ENCODE data around the gene NFKBIE.

NFKBIE gene

DNA sequence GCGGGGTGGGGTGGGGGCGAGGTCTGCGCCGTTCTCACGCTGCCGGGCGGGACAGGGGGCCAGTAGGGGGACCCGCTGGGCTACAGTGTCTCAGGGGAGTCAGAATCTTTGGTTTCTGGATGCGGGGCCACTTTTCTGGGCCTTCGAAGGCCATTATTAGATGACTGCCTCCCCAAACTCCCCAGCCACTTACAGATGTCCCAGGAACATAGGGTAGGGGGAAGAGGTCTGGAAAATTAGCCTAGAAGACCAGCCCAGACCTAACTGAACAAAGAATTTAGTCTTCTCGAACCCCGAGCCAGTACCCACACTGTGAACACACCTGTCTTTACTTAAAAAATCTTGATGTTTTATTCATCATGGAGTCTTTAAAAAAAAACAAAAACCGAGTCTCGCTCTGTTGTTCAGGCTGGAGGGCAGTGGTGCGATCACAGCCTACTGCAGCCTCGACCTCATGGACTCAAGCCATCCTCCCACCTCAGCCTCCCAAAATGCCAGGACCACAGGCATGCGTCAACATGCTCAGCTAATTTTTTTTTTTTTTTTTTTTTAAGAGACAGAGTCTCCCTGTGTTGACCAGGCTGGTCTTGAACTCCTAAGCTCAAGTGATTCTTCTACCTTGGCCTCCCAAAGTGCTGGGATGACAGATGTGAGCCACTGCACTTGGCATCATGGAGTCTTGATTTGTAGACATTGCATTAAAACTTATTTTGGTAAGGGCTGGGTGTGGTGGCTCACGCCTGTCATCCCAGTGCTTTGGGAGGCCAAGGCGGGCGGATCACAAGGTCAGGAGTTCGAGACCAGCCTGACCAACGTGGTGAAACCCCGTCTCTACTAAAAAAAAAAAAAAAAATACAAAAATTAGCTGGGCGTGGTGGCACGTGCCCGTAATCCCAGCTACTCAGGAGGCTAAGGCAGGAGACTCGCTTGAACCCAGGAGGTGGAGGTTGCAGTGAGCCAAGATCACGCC lies 45.3 kb downstream of the NFKBIE start:
- Histone ChIP-seq H3K4me1 (ENCODE audit: insufficient read depth, low read length, poor library complexity, severe bottlenecking) (peaks cover 51% of the 10 kb centered on the region), H3K9ac (ENCODE audit: low read depth, low read length, poor library complexity, severe bottlenecking) (peak overlapping the region; percentile 56), H3K4me2 (ENCODE audit: low read depth, low read length, poor library complexity, severe bottlenecking) (peak overlapping the region; percentile 51), H3K79me2 (ENCODE audit: insufficient read depth, low read length) (peaks cover 11% of the 10 kb centered on the region), H3K4me3 (ENCODE audit: low read length, poor library complexity, severe bottlenecking) (peak overlapping the region; percentile 57), H3K9me3 (ENCODE audit: insufficient read depth, low read depth, low read length) (no peaks in the 10 kb centered on the region), H3K9me2 (replicated peaks; ENCODE audit: low read depth, low read length) (no peaks in the 10 kb centered on the region), H3K36me3 (ENCODE audit: insufficient read depth, low read length) (no peaks in the 10 kb centered on the region), H4K20me1 (ENCODE audit: insufficient read depth, low read length, poor library complexity, severe bottlenecking) (no peaks in the 10 kb centered on the region), H3F3A (ENCODE audit: low read depth) (peaks cover 6% of the 10 kb centered on the region; the same call in 1 of the 2 replicates), H2AFZ (ENCODE audit: low read length) (no peak overlapping the region), H3K27me3 (ENCODE audit: insufficient read depth, low read length, poor library complexity, severe bottlenecking) (no peaks in the 10 kb centered on the region)
- no peak for TF ChIP-seq EZH2phosphoT487 (IDR thresholded peaks at IDR 0.05; ENCODE audit: borderline replicate concordance)
- TF ChIP-seq, protein P1, sequence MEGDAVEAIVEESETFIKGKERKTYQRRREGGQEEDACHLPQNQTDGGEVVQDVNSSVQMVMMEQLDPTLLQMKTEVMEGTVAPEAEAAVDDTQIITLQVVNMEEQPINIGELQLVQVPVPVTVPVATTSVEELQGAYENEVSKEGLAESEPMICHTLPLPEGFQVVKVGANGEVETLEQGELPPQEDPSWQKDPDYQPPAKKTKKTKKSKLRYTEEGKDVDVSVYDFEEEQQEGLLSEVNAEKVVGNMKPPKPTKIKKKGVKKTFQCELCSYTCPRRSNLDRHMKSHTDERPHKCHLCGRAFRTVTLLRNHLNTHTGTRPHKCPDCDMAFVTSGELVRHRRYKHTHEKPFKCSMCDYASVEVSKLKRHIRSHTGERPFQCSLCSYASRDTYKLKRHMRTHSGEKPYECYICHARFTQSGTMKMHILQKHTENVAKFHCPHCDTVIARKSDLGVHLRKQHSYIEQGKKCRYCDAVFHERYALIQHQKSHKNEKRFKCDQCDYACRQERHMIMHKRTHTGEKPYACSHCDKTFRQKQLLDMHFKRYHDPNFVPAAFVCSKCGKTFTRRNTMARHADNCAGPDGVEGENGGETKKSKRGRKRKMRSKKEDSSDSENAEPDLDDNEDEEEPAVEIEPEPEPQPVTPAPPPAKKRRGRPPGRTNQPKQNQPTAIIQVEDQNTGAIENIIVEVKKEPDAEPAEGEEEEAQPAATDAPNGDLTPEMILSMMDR (conservative IDR thresholded peaks at IDR 0.05; ENCODE audit: low read length): no peak

DNA sequence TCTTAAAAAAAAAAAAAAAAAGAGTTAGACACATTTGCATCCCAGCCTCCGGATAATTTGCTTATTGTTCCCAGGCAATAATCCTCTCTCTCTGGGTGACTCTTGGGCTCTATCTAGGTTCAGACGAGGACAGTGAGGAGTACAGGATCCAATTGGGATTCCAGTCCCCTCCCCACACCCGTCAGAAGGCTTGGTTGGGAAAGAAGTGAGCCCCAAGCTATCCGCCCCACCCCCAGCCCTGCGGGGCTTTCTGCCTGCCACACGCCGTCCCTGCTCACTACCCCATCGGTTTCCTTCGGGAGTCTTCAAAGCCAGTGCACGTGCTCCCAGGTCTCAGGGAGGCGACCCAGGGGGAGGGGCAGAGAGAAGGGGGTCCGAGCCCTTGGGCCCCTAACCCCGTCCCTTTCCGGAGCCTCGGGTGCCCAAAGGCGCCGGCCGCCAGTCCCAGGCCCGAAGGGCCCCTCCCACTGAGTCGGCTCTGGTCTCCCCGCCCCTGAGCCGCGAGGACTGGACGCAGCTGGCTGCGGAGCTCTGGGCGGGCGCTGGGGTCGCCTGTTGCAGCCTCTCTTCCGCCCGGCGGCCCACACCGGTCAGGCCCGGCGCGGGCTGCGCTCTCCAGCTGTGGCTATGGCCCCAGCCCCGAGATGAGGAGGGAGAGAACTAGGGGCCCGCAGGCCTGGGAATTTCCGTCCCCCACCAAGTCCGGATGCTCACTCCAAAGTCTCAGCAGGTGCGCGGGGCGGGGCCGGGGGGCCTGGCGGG lies 46.1 kb downstream of the NFKBIE start:
- H3F3A ChIP-seq (ENCODE audit: low read depth): peaks cover 6% of the 10 kb centered on the region; the same call in 1 of the 2 replicates
- no peaks in the 10 kb centered on the region for H3K9me3 ChIP-seq (ENCODE audit: insufficient read depth, low read depth, low read length)
- TF ChIP-seq, protein P1 (conservative IDR thresholded peaks at IDR 0.05; ENCODE audit: low read length): no peak
- TF ChIP-seq EZH2phosphoT487 (IDR thresholded peaks at IDR 0.05; ENCODE audit: borderline replicate concordance): no peak
- H3K9ac ChIP-seq (ENCODE audit: low read depth, low read length, poor library complexity, severe bottlenecking): peak overlapping the region; percentile 69
- H3K9me2 ChIP-seq (replicated peaks; ENCODE audit: low read depth, low read length): no peaks in the 10 kb centered on the region
- no peaks in the 10 kb centered on the region for H3K36me3 ChIP-seq (ENCODE audit: insufficient read depth, low read length)
- peaks cover 45% of the 10 kb centered on the region for H3K4me1 ChIP-seq (ENCODE audit: insufficient read depth, low read length, poor library complexity, severe bottlenecking)
- H4K20me1 ChIP-seq (ENCODE audit: insufficient read depth, low read length, poor library complexity, severe bottlenecking): no peaks in the 10 kb centered on the region
- peak overlapping the region; percentile 67 for H3K4me2 ChIP-seq (ENCODE audit: low read depth, low read length, poor library complexity, severe bottlenecking)
- H3K4me3 ChIP-seq (ENCODE audit: low read length, poor library complexity, severe bottlenecking): peak overlapping the region; percentile 70
- peak overlapping the region; percentile 69; the same call in 1 of the 2 replicates for H2AFZ ChIP-seq (ENCODE audit: low read length)
- no peaks in the 10 kb centered on the region for H3K27me3 ChIP-seq (ENCODE audit: insufficient read depth, low read length, poor library complexity, severe bottlenecking)
- H3K79me2 ChIP-seq (ENCODE audit: insufficient read depth, low read length): peaks cover 2% of the 10 kb centered on the region

DNA sequence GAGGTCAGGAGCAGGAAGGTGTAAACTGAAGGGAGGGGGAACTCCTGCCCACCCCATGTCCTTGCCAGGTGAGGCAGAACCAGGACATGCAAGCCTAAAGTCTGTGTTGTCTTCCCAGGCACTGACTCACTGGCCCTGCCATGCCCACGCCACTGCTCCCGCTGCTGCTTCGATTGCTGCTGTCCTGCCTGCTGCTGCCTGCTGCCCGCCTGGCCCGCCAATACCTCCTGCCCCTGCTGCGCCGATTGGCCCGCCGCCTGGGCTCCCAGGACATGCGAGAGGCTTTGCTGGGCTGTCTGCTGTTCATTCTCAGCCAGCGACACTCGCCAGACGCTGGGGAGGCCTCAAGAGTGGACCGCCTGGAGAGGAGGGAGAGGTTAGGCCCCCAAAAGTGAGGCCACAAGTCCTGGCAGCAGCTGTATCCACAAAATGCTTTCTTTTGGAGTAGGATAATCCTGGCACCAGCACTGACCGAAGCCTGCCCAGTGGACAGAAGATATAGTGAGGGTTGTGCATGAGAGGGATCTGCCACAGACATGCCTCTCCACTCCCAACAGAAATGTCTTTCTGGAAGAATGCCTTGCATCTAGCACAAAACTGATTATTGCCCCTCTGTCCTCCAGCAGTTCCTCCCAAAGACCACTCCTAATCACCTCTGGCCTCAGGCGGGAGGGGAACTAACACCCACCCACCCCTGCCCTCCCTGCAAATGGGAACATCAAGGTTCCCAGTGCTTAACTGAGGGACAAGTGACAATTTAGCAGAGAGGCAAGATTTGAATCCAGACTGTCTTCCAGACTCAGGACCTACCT lies 47.8 kb downstream of the NFKBIE start:
- Histone ChIP-seq H3K79me2 (ENCODE audit: insufficient read depth, low read length) (no peaks in the 10 kb centered on the region), H3K9ac (ENCODE audit: low read depth, low read length, poor library complexity, severe bottlenecking) (no peak overlapping the region), H4K20me1 (ENCODE audit: insufficient read depth, low read length, poor library complexity, severe bottlenecking) (no peaks in the 10 kb centered on the region), H3K9me2 (replicated peaks; ENCODE audit: low read depth, low read length) (no peaks in the 10 kb centered on the region), H3K27me3 (ENCODE audit: insufficient read depth, low read length, poor library complexity, severe bottlenecking) (no peaks in the 10 kb centered on the region), H3K36me3 (ENCODE audit: insufficient read depth, low read length) (no peaks in the 10 kb centered on the region), H3K4me2 (ENCODE audit: low read depth, low read length, poor library complexity, severe bottlenecking) (no peak overlapping the region), H2AFZ (ENCODE audit: low read length) (peak overlapping the region; percentile 47; the same call in 1 of the 2 replicates), H3F3A (ENCODE audit: low read depth) (peaks cover 6% of the 10 kb centered on the region; the same call in 1 of the 2 replicates), H3K9me3 (ENCODE audit: insufficient read depth, low read depth, low read length) (no peaks in the 10 kb centered on the region), H3K4me1 (ENCODE audit: insufficient read depth, low read length, poor library complexity, severe bottlenecking) (peaks cover 32% of the 10 kb centered on the region), H3K4me3 (ENCODE audit: low read length, poor library complexity, severe bottlenecking) (no peak overlapping the region)
- TF ChIP-seq, protein P1 (conservative IDR thresholded peaks at IDR 0.05; ENCODE audit: low read length): no peak
- no peak for TF ChIP-seq EZH2phosphoT487 (IDR thresholded peaks at IDR 0.05; ENCODE audit: borderline replicate concordance)
